ENCODE measurements around the gene EPG5. TPM values are rescaled to one million over a fixed set of nuclear protein-coding genes. Genes with fewer than 3 reads are reported as not detected.

Gene EPG5
- total RNA-seq, 1 experiment from 2014 or later: 16.1 TPM

DNA sequence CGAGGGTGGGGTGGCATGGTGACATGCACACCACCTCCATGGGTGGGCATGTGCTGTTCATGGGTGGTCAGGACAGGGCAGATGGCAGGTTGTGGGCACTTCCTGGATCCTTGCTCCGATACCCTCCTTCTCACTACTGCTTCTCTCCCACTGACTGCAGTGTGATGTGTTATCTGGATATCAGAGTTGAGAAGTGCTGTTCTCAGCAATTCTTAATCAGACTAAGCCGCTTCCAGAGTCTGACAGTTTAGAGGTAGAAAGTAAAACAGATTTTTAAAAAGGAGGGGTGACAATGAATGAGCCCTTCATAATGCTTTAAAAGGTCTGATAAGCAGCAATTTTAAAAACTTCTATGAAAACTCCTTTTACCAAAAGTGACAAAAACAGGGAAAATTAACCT, 107.8 kb downstream of the EPG5 start:
- Histone ChIP-seq H3K14ac (ENCODE audit: insufficient read depth, low read length) (no peak overlapping the region), H3K27ac (ENCODE audit: insufficient read length, low read depth, low read length) (no peak overlapping the region), H3K4me2 (ENCODE audit: insufficient read depth, insufficient read length, low read length) (no peak overlapping the region), H3K23ac (ENCODE audit: insufficient read length, low read depth, low read length) (no peak overlapping the region), H4K8ac (replicated peaks; ENCODE audit: insufficient read length, low read depth, low read length) (no peak overlapping the region), H2AFZ (ENCODE audit: low read length) (no peak overlapping the region), H3K9ac (ENCODE audit: extremely low read depth, insufficient read length, low read length) (no peak overlapping the region), H2BK15ac (ENCODE audit: low read depth, low read length) (no peak overlapping the region), H4K5ac (ENCODE audit: insufficient read length, low read depth, low read length) (no peak overlapping the region), H2BK20ac (ENCODE audit: low read depth, low read length, poor library complexity, severe bottlenecking) (no peak overlapping the region), H3K4me1 (ENCODE audit: insufficient read depth, low read length) (no peaks in the 10 kb centered on the region), H2BK12ac (ENCODE audit: insufficient read length, low read depth, low read length) (no peak overlapping the region), H3K79me2 (ENCODE audit: insufficient read depth, low read length) (no peaks in the 10 kb centered on the region), H4K20me1 (ENCODE audit: control insufficient read depth, insufficient read depth, insufficient read length) (no peaks in the 10 kb centered on the region), H3T11ph (ENCODE audit: low read length) (no peak overlapping the region), H3K18ac (ENCODE audit: insufficient read length, low read depth, low read length) (no peak overlapping the region), H3K23me2 (ENCODE audit: insufficient read length, low read depth, low read length, poor library complexity, severe bottlenecking) (no peaks in the 10 kb centered on the region), H4K91ac (ENCODE audit: insufficient read length, low read depth, low read length) (no peak overlapping the region), H3K27me3 (ENCODE audit: insufficient read depth, low read length) (no peaks in the 10 kb centered on the region), H3K4ac (ENCODE audit: low read depth, low read length) (no peak overlapping the region), H3K56ac (ENCODE audit: insufficient read length, low read depth, low read length) (no peak overlapping the region), H2BK120ac (ENCODE audit: low read depth, low read length, poor library complexity, severe bottlenecking) (no peak overlapping the region), H3K79me1 (ENCODE audit: insufficient read depth, low read depth, low read length, poor library complexity, severe bottlenecking) (no peaks in the 10 kb centered on the region), H2AK5ac (ENCODE audit: insufficient read length, low read length) (no peak overlapping the region), H3K9me3 (ENCODE audit: control insufficient read depth, low read depth, low read length) (no peaks in the 10 kb centered on the region), H2BK5ac (ENCODE audit: insufficient read length, low read length) (no peak overlapping the region)
- peaks cover 12 to 70% (median 52%) of the 10 kb centered on the region in 3 experiments; a peak in 6 of 7 replicates for H3K36me3 Mint-ChIP-seq (ENCODE audit: insufficient read depth in 1 of 3, low read depth in 3 of 3)
- peaks cover 0 to 3% of the 10 kb centered on the region in 2 experiments; a peak in 1 of 5 replicates for H3K9me3 Mint-ChIP-seq
- DNase-seq: no peak
- TF ChIP-seq, protein P1, sequence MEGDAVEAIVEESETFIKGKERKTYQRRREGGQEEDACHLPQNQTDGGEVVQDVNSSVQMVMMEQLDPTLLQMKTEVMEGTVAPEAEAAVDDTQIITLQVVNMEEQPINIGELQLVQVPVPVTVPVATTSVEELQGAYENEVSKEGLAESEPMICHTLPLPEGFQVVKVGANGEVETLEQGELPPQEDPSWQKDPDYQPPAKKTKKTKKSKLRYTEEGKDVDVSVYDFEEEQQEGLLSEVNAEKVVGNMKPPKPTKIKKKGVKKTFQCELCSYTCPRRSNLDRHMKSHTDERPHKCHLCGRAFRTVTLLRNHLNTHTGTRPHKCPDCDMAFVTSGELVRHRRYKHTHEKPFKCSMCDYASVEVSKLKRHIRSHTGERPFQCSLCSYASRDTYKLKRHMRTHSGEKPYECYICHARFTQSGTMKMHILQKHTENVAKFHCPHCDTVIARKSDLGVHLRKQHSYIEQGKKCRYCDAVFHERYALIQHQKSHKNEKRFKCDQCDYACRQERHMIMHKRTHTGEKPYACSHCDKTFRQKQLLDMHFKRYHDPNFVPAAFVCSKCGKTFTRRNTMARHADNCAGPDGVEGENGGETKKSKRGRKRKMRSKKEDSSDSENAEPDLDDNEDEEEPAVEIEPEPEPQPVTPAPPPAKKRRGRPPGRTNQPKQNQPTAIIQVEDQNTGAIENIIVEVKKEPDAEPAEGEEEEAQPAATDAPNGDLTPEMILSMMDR (conservative IDR thresholded peaks at IDR 0.05): no peak
- no peaks in the 10 kb centered on the region for H3K27me3 Mint-ChIP-seq (ENCODE audit: low read depth)
- H3K4me3 Mint-ChIP-seq: no peak overlapping the region
- H3K27ac Mint-ChIP-seq: no peak overlapping the region
- peaks cover 2% of the 10 kb centered on the region in 2 experiments; a peak in 3 of 4 replicates for H3K4me1 Mint-ChIP-seq
- WGBS (ENCODE audit: extremely low coverage, insufficient read length, low lambda C conversion rate): no CpG with 5 or more reads among the region's 3 CpGs
